ENCODE measurements around the gene GMEB1. TPM values are rescaled to one million over a fixed set of nuclear protein-coding genes. Genes with fewer than 3 reads are reported as not detected.
A peak's percentile ranks its signal among the peaks of the same experiment; 100 is the strongest.
"Not testable (repeated sequence)": the region's sequence is repeated elsewhere in the genome, so short reads cannot be mapped to it uniquely, and the experiment has no call there.

The GMEB1 gene
- total RNA-seq, 2 donors from 2014 or later: 11.8 to 13.1 TPM

DNA sequence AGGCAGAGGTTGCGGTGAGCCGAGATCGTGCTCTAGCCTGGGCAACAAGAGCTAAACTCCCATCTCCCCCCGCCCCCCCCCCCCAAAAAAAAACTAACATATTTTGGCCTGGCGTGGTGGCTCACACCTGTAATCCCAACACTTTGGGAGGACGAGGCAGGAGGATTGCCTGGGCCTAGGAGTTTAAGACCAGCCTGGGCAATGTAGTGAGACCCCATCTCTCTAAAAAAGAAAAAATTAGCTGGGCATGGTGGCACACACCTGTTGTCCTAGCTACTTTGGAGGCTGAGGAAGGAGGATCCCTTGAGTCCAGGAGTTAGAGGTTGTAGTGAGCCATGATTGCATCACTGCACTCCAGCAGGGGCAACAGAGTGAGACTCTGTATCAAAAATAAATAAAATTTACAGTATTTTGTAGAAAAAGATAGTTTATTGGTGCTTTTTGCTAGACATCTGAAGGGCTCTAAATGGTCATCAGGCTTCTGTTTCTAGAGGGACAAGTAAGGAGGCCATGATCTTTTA, 77.1 kb downstream of the GMEB1 start:
- DNase-seq: no peak
- no peaks in the 10 kb centered on the region for H3K27me3 Mint-ChIP-seq
- peak overlapping the region; percentile 72 for H3K27ac Mint-ChIP-seq
- H3K4me3 Mint-ChIP-seq: peak overlapping the region; percentile 46
- H3K36me3 Mint-ChIP-seq (ENCODE audit: low read depth): peaks cover 13% of the 10 kb centered on the region
- no peaks in the 10 kb centered on the region for H3K9me3 ChIP-seq (ENCODE audit: control insufficient read depth, low read length, poor library complexity, severe bottlenecking)
- no peak for ATAC-seq
- H3K4me1 Mint-ChIP-seq: peaks cover 50% of the 10 kb centered on the region

DNA sequence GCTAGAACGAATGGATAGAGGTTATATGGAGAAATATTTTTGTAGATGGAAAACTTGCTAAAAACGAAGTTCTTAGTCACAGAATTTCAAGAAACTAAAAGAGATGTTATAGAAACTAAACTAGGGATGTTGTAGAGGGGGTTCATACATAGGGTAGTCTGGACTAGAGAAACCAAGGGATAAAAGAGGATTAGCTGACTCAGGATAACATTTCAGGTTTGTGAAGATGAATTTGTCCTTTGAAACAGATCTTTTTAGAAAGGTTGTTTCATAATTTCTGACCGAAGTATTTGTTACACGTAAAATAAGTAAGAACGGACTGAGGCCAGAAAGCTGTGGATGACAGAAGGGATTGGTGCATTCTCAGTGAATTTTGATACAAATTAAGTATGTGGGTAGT, 81.7 kb downstream of the GMEB1 start:
- H3K9me3 ChIP-seq (ENCODE audit: control insufficient read depth, low read length, poor library complexity, severe bottlenecking): no peaks in the 10 kb centered on the region
- H3K4me1 Mint-ChIP-seq: peaks cover 37% of the 10 kb centered on the region
- no peak for ATAC-seq
- H3K27ac Mint-ChIP-seq: peak overlapping the region; percentile 70
- H3K36me3 Mint-ChIP-seq (ENCODE audit: low read depth): peaks cover 6% of the 10 kb centered on the region
- H3K27me3 Mint-ChIP-seq: no peaks in the 10 kb centered on the region
- H3K4me3 Mint-ChIP-seq: peak overlapping the region; percentile 63
- no peak for DNase-seq

DNA sequence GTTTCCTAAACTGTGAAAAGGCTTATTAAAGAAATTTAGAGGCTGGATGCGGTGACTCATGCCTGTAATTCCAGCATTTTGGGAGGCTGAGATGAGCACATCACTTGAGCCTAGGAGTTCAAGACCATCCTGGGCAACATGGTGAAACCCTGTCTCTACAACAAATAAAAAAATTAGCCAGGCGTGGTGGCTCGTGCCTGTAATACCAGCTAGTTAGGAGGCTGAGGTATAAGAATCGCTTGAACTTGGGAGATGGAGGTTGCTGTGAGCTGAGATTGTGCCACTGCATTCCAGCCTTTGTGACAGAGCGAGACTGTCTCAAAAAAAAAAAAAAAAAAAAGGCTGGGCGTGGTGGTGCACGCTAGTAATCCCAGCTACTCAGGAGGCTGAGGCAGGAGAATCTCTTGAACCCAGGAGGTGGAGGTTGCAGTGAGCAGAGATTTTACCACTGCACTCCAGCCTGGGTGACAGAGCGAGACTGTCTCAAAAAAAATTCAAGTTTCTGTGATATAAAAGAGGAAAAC, 82.2 kb downstream of the GMEB1 start:
- peaks cover 37% of the 10 kb centered on the region for H3K4me1 Mint-ChIP-seq
- not testable (repeated sequence) for ATAC-seq; H3K9me3 ChIP-seq (ENCODE audit: control insufficient read depth, low read length, poor library complexity, severe bottlenecking); H3K4me3 Mint-ChIP-seq; H3K27ac Mint-ChIP-seq; DNase-seq; H3K27me3 Mint-ChIP-seq; H3K36me3 Mint-ChIP-seq (ENCODE audit: low read depth)

GRCh38 chr1:28751315-28752060, 82.9 kb downstream of the GMEB1 start:
- no peak overlapping the region for H3K4me3 Mint-ChIP-seq
- no peaks in the 10 kb centered on the region for H3K27me3 Mint-ChIP-seq
- peak overlapping the region; percentile 77 for H3K27ac Mint-ChIP-seq
- peaks cover 32% of the 10 kb centered on the region for H3K4me1 Mint-ChIP-seq
- ATAC-seq: no peak
- no peak for DNase-seq
- no peaks in the 10 kb centered on the region for H3K9me3 ChIP-seq (ENCODE audit: control insufficient read depth, low read length, poor library complexity, severe bottlenecking)
- peaks cover 4% of the 10 kb centered on the region for H3K36me3 Mint-ChIP-seq (ENCODE audit: low read depth)

DNA sequence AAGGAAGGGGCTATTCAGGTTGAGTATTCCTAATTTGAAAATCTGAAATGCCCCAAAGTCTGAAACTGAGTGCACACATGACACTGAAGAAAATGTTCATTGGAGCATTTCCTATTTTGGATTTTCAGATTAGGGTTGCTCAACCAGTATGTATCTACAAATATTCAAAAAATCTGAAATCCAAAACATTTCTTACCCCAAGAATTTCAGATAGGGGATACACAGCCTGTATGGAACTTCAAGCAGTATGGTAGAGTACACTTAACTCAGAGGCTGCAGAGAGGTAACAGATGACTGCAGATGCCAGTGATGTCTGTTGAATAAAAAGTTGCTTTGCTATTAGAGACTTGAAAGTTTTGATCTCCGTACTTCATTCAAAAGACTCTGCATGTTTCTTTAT, 87.1 kb downstream of the GMEB1 start:
- peaks cover 30% of the 10 kb centered on the region for H3K4me1 Mint-ChIP-seq
- H3K27ac Mint-ChIP-seq: no peak overlapping the region
- H3K9me3 ChIP-seq (ENCODE audit: control insufficient read depth, low read length, poor library complexity, severe bottlenecking): no peaks in the 10 kb centered on the region
- no peaks in the 10 kb centered on the region for H3K27me3 Mint-ChIP-seq
- no peak for DNase-seq
- no peak for ATAC-seq
- H3K4me3 Mint-ChIP-seq: no peak overlapping the region
- peaks cover 4% of the 10 kb centered on the region for H3K36me3 Mint-ChIP-seq (ENCODE audit: low read depth)

DNA sequence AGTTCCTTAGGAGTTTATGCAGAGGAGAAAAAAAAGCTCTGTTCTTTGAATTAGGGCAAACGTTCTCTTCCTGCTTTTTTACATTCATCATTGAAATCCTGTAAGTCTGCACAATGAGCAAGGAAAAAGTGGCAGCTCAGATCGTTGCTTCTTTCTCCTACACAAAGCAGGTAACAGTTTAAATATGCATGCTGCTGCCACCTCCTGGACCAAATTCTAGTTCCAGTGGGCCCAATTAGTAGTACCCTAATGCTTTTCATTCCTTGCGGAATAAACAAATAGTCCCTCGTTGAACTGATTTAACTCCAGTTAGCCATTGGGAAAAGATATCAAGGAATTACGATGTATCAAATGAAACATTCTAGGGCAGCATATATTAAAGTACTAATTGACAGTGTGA, 88.3 kb downstream of the GMEB1 start:
- no peak overlapping the region for H3K4me3 Mint-ChIP-seq
- no peaks in the 10 kb centered on the region for H3K27me3 Mint-ChIP-seq

DNA sequence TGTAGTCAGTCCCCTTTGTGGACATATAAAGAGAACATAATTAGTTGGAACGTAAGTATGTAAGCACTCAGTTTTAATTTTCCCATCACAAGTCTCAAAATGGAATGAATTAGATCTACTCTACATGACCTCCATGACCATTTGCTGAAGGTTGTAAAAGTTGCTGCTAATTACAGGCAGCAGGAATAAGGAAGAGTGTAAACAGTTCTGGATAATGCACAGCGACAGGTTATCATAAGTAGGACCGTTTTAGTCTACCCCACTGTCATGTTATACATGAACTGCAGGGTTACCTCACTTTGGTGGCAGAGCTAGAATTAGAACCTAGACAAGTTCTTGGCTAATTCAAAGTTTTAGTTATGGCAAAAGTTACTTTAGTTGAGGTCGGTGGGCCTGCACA, 89.8 kb downstream of the GMEB1 start:
- Mint-ChIP-seq H3K27ac (no peak overlapping the region), H3K27me3 (no peaks in the 10 kb centered on the region), H3K4me3 (no peak overlapping the region), H3K36me3 (ENCODE audit: low read depth) (peaks cover 3% of the 10 kb centered on the region), H3K4me1 (peaks cover 24% of the 10 kb centered on the region)
- no peak for DNase-seq
- no peak for ATAC-seq
- no peaks in the 10 kb centered on the region for H3K9me3 ChIP-seq (ENCODE audit: control insufficient read depth, low read length, poor library complexity, severe bottlenecking)

More for the DNA sequence above, 88.3 kb downstream of the GMEB1 start:
- H3K9me3 ChIP-seq (ENCODE audit: control insufficient read depth, low read length, poor library complexity, severe bottlenecking): no peaks in the 10 kb centered on the region
- ATAC-seq (no peak), DNase-seq (no peak)
- Mint-ChIP-seq H3K4me1 (peaks cover 26% of the 10 kb centered on the region), H3K36me3 (ENCODE audit: low read depth) (peaks cover 4% of the 10 kb centered on the region), H3K27ac (no peak overlapping the region)

DNA sequence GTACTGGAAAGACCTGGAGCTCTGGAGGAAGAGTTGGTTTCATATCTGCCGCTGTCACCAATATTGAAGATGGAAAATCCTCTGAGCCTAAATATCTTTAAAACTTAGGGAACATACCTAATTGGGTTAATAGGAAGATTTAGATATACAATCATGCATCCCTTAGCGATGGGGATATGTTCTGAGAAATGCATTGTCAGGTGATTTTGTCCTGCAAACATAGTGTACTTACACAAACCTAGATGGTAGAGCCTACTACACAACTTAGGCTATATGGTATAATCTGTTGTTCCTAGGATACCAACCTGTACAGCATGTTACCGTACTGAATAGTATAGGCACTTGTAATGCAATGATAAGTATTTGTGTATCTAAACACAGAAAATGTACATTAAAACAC, 90.7 kb downstream of the GMEB1 start:
- H3K9me3 ChIP-seq (ENCODE audit: control insufficient read depth, low read length, poor library complexity, severe bottlenecking): no peaks in the 10 kb centered on the region
- Mint-ChIP-seq H3K27ac (no peak overlapping the region), H3K27me3 (no peaks in the 10 kb centered on the region), H3K36me3 (ENCODE audit: low read depth) (peaks cover 2% of the 10 kb centered on the region), H3K4me3 (no peak overlapping the region), H3K4me1 (peaks cover 18% of the 10 kb centered on the region)
- ATAC-seq: no peak
- DNase-seq: no peak

DNA sequence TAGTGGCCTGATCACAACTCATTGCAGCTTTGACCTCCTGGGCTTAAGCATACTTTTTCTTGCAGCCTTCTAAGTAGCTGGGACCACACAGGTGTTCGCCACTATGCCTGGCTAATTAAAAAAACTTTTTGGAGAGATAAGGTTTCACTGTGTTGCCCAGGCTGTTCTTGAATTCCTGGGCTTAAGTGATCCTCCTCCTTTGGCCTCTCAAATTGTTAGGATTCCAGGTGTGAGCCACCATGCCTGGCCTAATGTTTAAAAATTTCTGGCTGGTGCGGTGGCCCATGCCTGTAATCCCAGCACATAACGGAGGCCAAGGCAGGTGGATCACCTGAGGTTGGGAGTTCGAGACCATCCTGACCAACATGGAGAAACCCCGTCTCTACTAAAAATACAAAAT, 92.6 kb downstream of the GMEB1 start:
- no peaks in the 10 kb centered on the region for H3K27me3 Mint-ChIP-seq
- peak overlapping the region; percentile 16 for H3K27ac Mint-ChIP-seq
- ATAC-seq: no peak
- peaks cover 25% of the 10 kb centered on the region for H3K4me1 Mint-ChIP-seq
- peaks cover 2% of the 10 kb centered on the region for H3K36me3 Mint-ChIP-seq (ENCODE audit: low read depth)
- no peaks in the 10 kb centered on the region for H3K9me3 ChIP-seq (ENCODE audit: control insufficient read depth, low read length, poor library complexity, severe bottlenecking)
- H3K4me3 Mint-ChIP-seq: no peak overlapping the region
- DNase-seq: no peak

- H3K36me3 Mint-ChIP-seq (ENCODE audit: low read depth): no peaks in the 10 kb centered on the region
- no peaks in the 10 kb centered on the region for H3K27me3 Mint-ChIP-seq
- peak overlapping the region; percentile 86 for H3K27ac Mint-ChIP-seq
- H3K9me3 ChIP-seq (ENCODE audit: control insufficient read depth, low read length, poor library complexity, severe bottlenecking): no peaks in the 10 kb centered on the region
- ATAC-seq (no peak), DNase-seq (no peak)
- no peak overlapping the region for H3K4me3 Mint-ChIP-seq
- H3K4me1 Mint-ChIP-seq: peaks cover 16% of the 10 kb centered on the region
Measured at GRCh38 chr1:28766532-28767183, 98.1 kb downstream of the GMEB1 start.

Other genes with a start within 250 kb of the GMEB1 start
- 10 to 100 TPM; 10.7 to 15.1 TPM for gene RCC1, start 162.7 kb upstream of the GMEB1 start, total RNA-seq
- gene TRNAU1AP, start 115.7 kb upstream of the GMEB1 start, total RNA-seq: 10 to 100 TPM; 24.5 to 27.9 TPM
- not detected for gene RAB42, start 76.5 kb upstream of the GMEB1 start, total RNA-seq
- gene TAF12, start 25.7 kb upstream of the GMEB1 start, total RNA-seq: 10 to 100 TPM; 14.2 to 15.8 TPM
- gene RNU11, start 20.2 kb upstream of the GMEB1 start, total RNA-seq: not detected
- gene YTHDF2, start 68.2 kb downstream of the GMEB1 start, total RNA-seq: 10 to 100 TPM; 70.9 to 79.7 TPM
- gene OPRD1, start 143.4 kb downstream of the GMEB1 start, total RNA-seq: not detected
- 100 to 1,000 TPM; 193 to 221 TPM for gene EPB41, start 245.8 kb downstream of the GMEB1 start, total RNA-seq

All from T-helper 17 cell (primary cell).